GM21447 (cell line): ENCODE data around the gene AMBP.

ENCODE experiments used
- ATAC-seq: cut with Tn5 transposase; IDR thresholded peaks from one replicate; pipeline ENCODE4 v1.9.1; 2021; ENCODE audit not compliant: unreplicated experiment

The AMBP gene

GRCh38 chr9:114112778-114113584, 34.9 kb upstream of the AMBP start:
- no peak for ATAC-seq

- ATAC-seq, result no peak
These were observed 34.2 kb upstream of the AMBP start for GRCh38 chr9:114112325-114112724.

GRCh38 chr9:114110180-114110579, 32.1 kb upstream of the AMBP start:
- ATAC-seq, result no peak

- ATAC-seq, result no peak
These were observed 31.0 kb upstream of the AMBP start for GRCh38 chr9:114109124-114109523.

- ATAC-seq, result no peak
These were observed 30.1 kb upstream of the AMBP start for GRCh38 chr9:114108016-114108833.

GRCh38 chr9:114107286-114108001, 29.3 kb upstream of the AMBP start:
- ATAC-seq, result no peak

GRCh38 chr9:114105236-114105635, 27.1 kb upstream of the AMBP start:
- no peak for ATAC-seq

- no peak for ATAC-seq
These were observed 24.4 kb upstream of the AMBP start for GRCh38 chr9:114102484-114102883.

GRCh38 chr9:114100536-114100935, 22.4 kb upstream of the AMBP start:
- no peak for ATAC-seq

GRCh38 chr9:114099669-114100270, 21.7 kb upstream of the AMBP start:
- ATAC-seq, result no peak

- no peak for ATAC-seq
These were observed 21.0 kb upstream of the AMBP start, which contains the start of gene KIF12 for GRCh38 chr9:114098936-114099668. TSS of gene KIF12 (minus strand) at chr9:114099292. CDS start at chr9:114099276, 16 bp downstream.

- ATAC-seq, result no peak
These were observed 20.2 kb upstream of the AMBP start for GRCh38 chr9:114098021-114098935.

- no peak for ATAC-seq
These were observed 19.5 kb upstream of the AMBP start for GRCh38 chr9:114097613-114098020.

GRCh38 chr9:114096866-114097612, 18.9 kb upstream of the AMBP start:
- ATAC-seq, result no peak

GRCh38 chr9:114096041-114096511, 18.0 kb upstream of the AMBP start:
- ATAC-seq, result no peak

GRCh38 chr9:114094971-114095370, 16.9 kb upstream of the AMBP start:
- no peak for ATAC-seq

- ATAC-seq, result no peak
These were observed 15.8 kb upstream of the AMBP start for GRCh38 chr9:114093761-114094505.

GRCh38 chr9:114093031-114093471, 15.0 kb upstream of the AMBP start:
- ATAC-seq, result no peak
